ENCODE data around the gene RPL15. TPM values are rescaled to one million over a fixed set of nuclear protein-coding genes. Genes with fewer than 3 reads are reported as not detected.

RPL15 gene
- total and polyA plus RNA-seq, 2 of the 8 experiments (the other 6 are each of a cell fraction or from before 2014, with no cell fraction given): 2,819 to 6,473 TPM

DNA sequence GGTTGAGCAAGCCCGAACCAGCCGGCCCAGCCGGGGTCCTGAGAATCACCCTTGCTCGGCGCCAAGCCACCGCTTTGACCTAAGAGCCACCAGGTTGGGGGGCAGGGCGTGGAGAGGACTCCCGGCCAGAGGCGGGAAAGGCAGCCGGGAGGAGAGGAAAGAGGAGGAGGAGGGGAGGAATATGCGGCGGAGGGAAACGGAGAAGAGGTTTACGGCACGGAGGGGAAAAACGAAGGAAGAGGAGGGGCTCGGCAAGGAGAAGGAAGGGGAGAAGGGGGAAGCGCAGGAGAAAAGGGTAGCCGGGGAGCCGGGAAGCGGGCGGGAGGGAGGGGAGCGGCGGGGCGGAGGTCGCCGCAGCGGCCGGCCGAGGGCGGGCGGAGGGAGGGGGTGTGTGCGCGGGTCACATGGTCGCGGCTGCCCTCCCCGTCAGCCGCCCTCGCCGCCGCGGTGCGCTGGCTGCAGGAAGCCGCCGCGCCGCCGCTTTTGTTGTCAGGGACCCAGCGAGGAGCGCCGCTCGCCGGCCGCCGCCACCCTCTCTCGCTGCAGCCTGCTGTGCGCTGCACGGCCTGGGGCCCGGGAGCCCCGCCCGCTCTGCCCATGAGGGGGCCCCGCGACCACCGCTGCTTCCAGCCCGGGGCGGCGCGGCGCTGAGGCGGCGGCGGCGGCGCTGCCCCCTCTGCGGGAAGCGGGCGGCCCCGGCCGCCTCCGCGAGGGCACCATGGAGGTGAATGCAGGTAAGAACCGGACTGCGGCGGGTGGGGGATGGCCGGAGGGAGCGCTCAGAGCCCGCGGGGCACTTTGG is 28.1 kb downstream of the RPL15 start, which contains the start of gene NR1D2 (continued):
- TF ChIP-seq, protein P1, sequence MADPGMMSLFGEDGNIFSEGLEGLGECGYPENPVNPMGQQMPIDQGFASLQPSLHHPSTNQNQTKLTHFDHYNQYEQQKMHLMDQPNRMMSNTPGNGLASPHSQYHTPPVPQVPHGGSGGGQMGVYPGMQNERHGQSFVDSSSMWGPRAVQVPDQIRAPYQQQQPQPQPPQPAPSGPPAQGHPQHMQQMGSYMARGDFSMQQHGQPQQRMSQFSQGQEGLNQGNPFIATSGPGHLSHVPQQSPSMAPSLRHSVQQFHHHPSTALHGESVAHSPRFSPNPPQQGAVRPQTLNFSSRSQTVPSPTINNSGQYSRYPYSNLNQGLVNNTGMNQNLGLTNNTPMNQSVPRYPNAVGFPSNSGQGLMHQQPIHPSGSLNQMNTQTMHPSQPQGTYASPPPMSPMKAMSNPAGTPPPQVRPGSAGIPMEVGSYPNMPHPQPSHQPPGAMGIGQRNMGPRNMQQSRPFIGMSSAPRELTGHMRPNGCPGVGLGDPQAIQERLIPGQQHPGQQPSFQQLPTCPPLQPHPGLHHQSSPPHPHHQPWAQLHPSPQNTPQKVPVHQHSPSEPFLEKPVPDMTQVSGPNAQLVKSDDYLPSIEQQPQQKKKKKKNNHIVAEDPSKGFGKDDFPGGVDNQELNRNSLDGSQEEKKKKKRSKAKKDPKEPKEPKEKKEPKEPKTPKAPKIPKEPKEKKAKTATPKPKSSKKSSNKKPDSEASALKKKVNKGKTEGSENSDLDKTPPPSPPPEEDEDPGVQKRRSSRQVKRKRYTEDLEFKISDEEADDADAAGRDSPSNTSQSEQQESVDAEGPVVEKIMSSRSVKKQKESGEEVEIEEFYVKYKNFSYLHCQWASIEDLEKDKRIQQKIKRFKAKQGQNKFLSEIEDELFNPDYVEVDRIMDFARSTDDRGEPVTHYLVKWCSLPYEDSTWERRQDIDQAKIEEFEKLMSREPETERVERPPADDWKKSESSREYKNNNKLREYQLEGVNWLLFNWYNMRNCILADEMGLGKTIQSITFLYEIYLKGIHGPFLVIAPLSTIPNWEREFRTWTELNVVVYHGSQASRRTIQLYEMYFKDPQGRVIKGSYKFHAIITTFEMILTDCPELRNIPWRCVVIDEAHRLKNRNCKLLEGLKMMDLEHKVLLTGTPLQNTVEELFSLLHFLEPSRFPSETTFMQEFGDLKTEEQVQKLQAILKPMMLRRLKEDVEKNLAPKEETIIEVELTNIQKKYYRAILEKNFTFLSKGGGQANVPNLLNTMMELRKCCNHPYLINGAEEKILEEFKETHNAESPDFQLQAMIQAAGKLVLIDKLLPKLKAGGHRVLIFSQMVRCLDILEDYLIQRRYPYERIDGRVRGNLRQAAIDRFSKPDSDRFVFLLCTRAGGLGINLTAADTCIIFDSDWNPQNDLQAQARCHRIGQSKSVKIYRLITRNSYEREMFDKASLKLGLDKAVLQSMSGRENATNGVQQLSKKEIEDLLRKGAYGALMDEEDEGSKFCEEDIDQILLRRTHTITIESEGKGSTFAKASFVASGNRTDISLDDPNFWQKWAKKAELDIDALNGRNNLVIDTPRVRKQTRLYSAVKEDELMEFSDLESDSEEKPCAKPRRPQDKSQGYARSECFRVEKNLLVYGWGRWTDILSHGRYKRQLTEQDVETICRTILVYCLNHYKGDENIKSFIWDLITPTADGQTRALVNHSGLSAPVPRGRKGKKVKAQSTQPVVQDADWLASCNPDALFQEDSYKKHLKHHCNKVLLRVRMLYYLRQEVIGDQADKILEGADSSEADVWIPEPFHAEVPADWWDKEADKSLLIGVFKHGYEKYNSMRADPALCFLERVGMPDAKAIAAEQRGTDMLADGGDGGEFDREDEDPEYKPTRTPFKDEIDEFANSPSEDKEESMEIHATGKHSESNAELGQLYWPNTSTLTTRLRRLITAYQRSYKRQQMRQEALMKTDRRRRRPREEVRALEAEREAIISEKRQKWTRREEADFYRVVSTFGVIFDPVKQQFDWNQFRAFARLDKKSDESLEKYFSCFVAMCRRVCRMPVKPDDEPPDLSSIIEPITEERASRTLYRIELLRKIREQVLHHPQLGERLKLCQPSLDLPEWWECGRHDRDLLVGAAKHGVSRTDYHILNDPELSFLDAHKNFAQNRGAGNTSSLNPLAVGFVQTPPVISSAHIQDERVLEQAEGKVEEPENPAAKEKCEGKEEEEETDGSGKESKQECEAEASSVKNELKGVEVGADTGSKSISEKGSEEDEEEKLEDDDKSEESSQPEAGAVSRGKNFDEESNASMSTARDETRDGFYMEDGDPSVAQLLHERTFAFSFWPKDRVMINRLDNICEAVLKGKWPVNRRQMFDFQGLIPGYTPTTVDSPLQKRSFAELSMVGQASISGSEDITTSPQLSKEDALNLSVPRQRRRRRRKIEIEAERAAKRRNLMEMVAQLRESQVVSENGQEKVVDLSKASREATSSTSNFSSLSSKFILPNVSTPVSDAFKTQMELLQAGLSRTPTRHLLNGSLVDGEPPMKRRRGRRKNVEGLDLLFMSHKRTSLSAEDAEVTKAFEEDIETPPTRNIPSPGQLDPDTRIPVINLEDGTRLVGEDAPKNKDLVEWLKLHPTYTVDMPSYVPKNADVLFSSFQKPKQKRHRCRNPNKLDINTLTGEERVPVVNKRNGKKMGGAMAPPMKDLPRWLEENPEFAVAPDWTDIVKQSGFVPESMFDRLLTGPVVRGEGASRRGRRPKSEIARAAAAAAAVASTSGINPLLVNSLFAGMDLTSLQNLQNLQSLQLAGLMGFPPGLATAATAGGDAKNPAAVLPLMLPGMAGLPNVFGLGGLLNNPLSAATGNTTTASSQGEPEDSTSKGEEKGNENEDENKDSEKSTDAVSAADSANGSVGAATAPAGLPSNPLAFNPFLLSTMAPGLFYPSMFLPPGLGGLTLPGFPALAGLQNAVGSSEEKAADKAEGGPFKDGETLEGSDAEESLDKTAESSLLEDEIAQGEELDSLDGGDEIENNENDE (IDR thresholded peaks at IDR 0.05; ENCODE audit: insufficient replicate concordance, low read length): no peak
- TF ChIP-seq TAF7 (optimal IDR thresholded peaks at IDR 0.05; ENCODE audit: borderline replicate concordance, low read depth, low read length) (peak; percentile 53), TBP (IDR thresholded peaks at IDR 0.05; ENCODE audit: low read depth, low read length) (peak; percentile 69; the same call in 1 of the 2 replicates), HDAC6 (IDR thresholded peaks at IDR 0.05; ENCODE audit: low read depth, low read length) (no peak), MAFK (IDR thresholded peaks at IDR 0.05; ENCODE audit: low read depth, low read length) (no peak), SRF (IDR thresholded peaks at IDR 0.05; ENCODE audit: low read depth, low read length) (no peak)
- TF ChIP-seq, protein P2, sequence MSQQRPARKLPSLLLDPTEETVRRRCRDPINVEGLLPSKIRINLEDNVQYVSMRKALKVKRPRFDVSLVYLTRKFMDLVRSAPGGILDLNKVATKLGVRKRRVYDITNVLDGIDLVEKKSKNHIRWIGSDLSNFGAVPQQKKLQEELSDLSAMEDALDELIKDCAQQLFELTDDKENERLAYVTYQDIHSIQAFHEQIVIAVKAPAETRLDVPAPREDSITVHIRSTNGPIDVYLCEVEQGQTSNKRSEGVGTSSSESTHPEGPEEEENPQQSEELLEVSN (IDR thresholded peaks at IDR 0.05): peak; percentile 38
- TF ChIP-seq, protein P3, sequence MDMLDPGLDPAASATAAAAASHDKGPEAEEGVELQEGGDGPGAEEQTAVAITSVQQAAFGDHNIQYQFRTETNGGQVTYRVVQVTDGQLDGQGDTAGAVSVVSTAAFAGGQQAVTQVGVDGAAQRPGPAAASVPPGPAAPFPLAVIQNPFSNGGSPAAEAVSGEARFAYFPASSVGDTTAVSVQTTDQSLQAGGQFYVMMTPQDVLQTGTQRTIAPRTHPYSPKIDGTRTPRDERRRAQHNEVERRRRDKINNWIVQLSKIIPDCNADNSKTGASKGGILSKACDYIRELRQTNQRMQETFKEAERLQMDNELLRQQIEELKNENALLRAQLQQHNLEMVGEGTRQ (IDR thresholded peaks at IDR 0.05; ENCODE audit: low read length): peak; percentile 59

All from H1 (cell line).